ENCODE results near the gene TCAIM. TPM values are rescaled to one million over a fixed set of nuclear protein-coding genes. Genes with fewer than 3 reads are reported as not detected.

Gene TCAIM
- total RNA-seq, 1 experiment from 2014 or later: 20.2 TPM

- DNase-seq: no peak
- ChIA-PET CTCF (no interaction called here), POLR2A (ENCODE audit: unreplicated experiment) (no interaction called here)
- Histone ChIP-seq H3K79me2 (ENCODE audit: low read length) (no peaks in the 10 kb centered on the region), H3K27ac (ENCODE audit: low read length) (no peak overlapping the region), H3K9me3 (ENCODE audit: low read length) (no peaks in the 10 kb centered on the region), H3K9ac (ENCODE audit: low read length) (no peak overlapping the region), H3K9me2 (replicated peaks; ENCODE audit: low read length) (no peaks in the 10 kb centered on the region), H3F3A (ENCODE audit: low read length, unreplicated experiment) (no peaks in the 10 kb centered on the region), H3K4me3 (ENCODE audit: low read length) (no peak overlapping the region), H4K20me1 (ENCODE audit: low read length) (no peaks in the 10 kb centered on the region), H3K27me3 (ENCODE audit: low read length) (no peaks in the 10 kb centered on the region), H3K4me2 (ENCODE audit: low read length) (no peak overlapping the region), H3K36me3 (ENCODE audit: low read depth, low read length) (no peaks in the 10 kb centered on the region), H3K4me1 (ENCODE audit: insufficient read depth, low read length) (no peaks in the 10 kb centered on the region), H2AFZ (ENCODE audit: low read length) (no peak overlapping the region)
- intact Hi-C loops (cut with micrococcal nuclease): no loop called here
- no peak for ATAC-seq
- BruUV-seq (replicated peaks): no TSS peak
- TF ChIP-seq EZH2 (IDR thresholded peaks at IDR 0.05; ENCODE audit: low read length, unreplicated experiment): no peak
- TF ChIP-seq CTCF (conservative IDR thresholded peaks at IDR 0.05; ENCODE audit: low read depth, low read length): no peak
- no peak for TF ChIP-seq EZH2phosphoT487 (IDR thresholded peaks at IDR 0.05; ENCODE audit: borderline replicate concordance, low read length)
Measured at GRCh38 chr3:44429459-44429858, 90.9 kb downstream of the TCAIM start.

- ChIA-PET POLR2A (ENCODE audit: unreplicated experiment) (no interaction called here), CTCF (no interaction called here)
- H4K20me1 ChIP-seq (ENCODE audit: low read length): no peaks in the 10 kb centered on the region
- H3F3A ChIP-seq (ENCODE audit: low read length, unreplicated experiment): no peaks in the 10 kb centered on the region
- H3K4me1 ChIP-seq (ENCODE audit: insufficient read depth, low read length): no peaks in the 10 kb centered on the region
- H3K4me2 ChIP-seq (ENCODE audit: low read length): no peak overlapping the region
- no peak for ATAC-seq
- H3K4me3 ChIP-seq (ENCODE audit: low read length): no peak overlapping the region
- H3K27ac ChIP-seq (ENCODE audit: low read length): no peak overlapping the region
- intact Hi-C loops (cut with micrococcal nuclease): no loop called here
- H3K9ac ChIP-seq (ENCODE audit: low read length): no peak overlapping the region
- H3K9me3 ChIP-seq (ENCODE audit: low read length): no peaks in the 10 kb centered on the region
- no peaks in the 10 kb centered on the region for H3K27me3 ChIP-seq (ENCODE audit: low read length)
- no peak for DNase-seq
- no TSS peak for BruUV-seq (replicated peaks)
- TF ChIP-seq CTCF (conservative IDR thresholded peaks at IDR 0.05; ENCODE audit: low read depth, low read length): no peak
- TF ChIP-seq EZH2phosphoT487 (IDR thresholded peaks at IDR 0.05; ENCODE audit: borderline replicate concordance, low read length): no peak
- TF ChIP-seq EZH2 (IDR thresholded peaks at IDR 0.05; ENCODE audit: low read length, unreplicated experiment): no peak
- no peaks in the 10 kb centered on the region for H3K36me3 ChIP-seq (ENCODE audit: low read depth, low read length)
- H2AFZ ChIP-seq (ENCODE audit: low read length): no peak overlapping the region
- no peaks in the 10 kb centered on the region for H3K9me2 ChIP-seq (replicated peaks; ENCODE audit: low read length)
- no peaks in the 10 kb centered on the region for H3K79me2 ChIP-seq (ENCODE audit: low read length)
Measured at GRCh38 chr3:44430466-44430865, 91.9 kb downstream of the TCAIM start.

DNA sequence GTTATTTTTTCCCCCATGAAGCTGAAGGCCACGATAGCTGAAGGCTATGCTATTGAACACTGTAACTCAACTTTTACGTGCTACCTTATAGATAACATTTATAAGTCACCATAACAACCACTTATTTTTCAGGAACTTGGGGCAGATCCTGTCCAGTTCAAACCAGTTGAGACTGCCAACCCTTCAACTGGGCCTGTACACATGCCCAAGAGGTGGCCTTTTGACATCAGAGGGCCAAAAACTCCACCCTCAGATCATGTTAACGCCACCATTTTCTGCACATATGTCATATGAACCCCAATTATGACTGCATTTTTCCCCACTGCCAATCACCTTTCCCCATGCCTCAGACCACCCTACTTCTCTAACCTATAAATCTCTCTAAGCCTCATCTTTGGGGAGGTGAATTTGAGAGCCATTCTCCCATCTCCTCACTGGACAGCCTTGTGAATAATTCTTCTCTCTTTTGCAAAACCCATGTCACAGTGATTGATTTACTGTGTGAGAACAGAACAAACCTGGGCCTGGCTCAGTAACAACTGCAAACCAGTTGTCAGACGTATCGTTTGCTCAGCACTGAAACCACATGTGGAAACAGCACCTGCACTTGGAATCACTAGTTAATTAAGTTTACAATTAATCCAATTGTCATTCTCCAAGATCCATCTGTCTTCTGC, 96.4 kb downstream of the TCAIM start:
- Histone ChIP-seq H4K20me1 (ENCODE audit: low read length) (no peaks in the 10 kb centered on the region), H3F3A (ENCODE audit: low read length, unreplicated experiment) (no peaks in the 10 kb centered on the region), H3K9me3 (ENCODE audit: low read length) (no peaks in the 10 kb centered on the region), H2AFZ (ENCODE audit: low read length) (no peak overlapping the region), H3K9me2 (replicated peaks; ENCODE audit: low read length) (no peaks in the 10 kb centered on the region), H3K4me1 (ENCODE audit: insufficient read depth, low read length) (no peaks in the 10 kb centered on the region), H3K79me2 (ENCODE audit: low read length) (no peaks in the 10 kb centered on the region), H3K36me3 (ENCODE audit: low read depth, low read length) (0 out of 2 replicates have a peak, but pooled peaks cover 5% of the 10 kb centered on the region), H3K9ac (ENCODE audit: low read length) (no peak overlapping the region), H3K4me2 (ENCODE audit: low read length) (no peak overlapping the region), H3K4me3 (ENCODE audit: low read length) (no peak overlapping the region), H3K27me3 (ENCODE audit: low read length) (no peaks in the 10 kb centered on the region), H3K27ac (ENCODE audit: low read length) (no peak overlapping the region)
- ChIA-PET POLR2A (ENCODE audit: unreplicated experiment) (no interaction called here), CTCF (no interaction called here)
- intact Hi-C loops (cut with micrococcal nuclease): no loop called here
- BruUV-seq (replicated peaks): TSS peak; percentile 6
- DNase-seq: no peak
- no peak for ATAC-seq
- no peak for TF ChIP-seq EZH2phosphoT487 (IDR thresholded peaks at IDR 0.05; ENCODE audit: borderline replicate concordance, low read length)
- no peak for TF ChIP-seq EZH2 (IDR thresholded peaks at IDR 0.05; ENCODE audit: low read length, unreplicated experiment)
- no peak for TF ChIP-seq CTCF (conservative IDR thresholded peaks at IDR 0.05; ENCODE audit: low read depth, low read length)

All from PC-3 (cell line).